ENCODE measurements around the gene LSM7.
"Not testable (repeated sequence)": the region's sequence is repeated elsewhere in the genome, so short reads cannot be mapped to it uniquely, and the experiment has no call there.

The LSM7 gene

GRCh38 chr19:2355168-2356035 lies 27.0 kb upstream of the LSM7 start:
- DNase-seq (ENCODE audit: low read depth), result no peak

GRCh38 chr19:2354670-2355069 lies 26.3 kb upstream of the LSM7 start:
- no peak for DNase-seq (ENCODE audit: low read depth)

- DNase-seq (ENCODE audit: low read depth), result no peak
Observed at GRCh38 chr19:2353887-2354592, 25.7 kb upstream of the LSM7 start.

- no peak for DNase-seq (ENCODE audit: low read depth)
Observed at GRCh38 chr19:2353159-2353886, 24.9 kb upstream of the LSM7 start.

GRCh38 chr19:2352121-2352520 lies 23.7 kb upstream of the LSM7 start:
- DNase-seq (ENCODE audit: low read depth), result no peak

- DNase-seq (ENCODE audit: low read depth), result no peak
Observed at GRCh38 chr19:2351591-2351990, 23.2 kb upstream of the LSM7 start.

- no peak for DNase-seq (ENCODE audit: low read depth)
Observed at GRCh38 chr19:2350656-2351055, 22.3 kb upstream of the LSM7 start.

- DNase-seq (ENCODE audit: low read depth), result not testable (repeated sequence)
Observed at GRCh38 chr19:2349818-2350217, 21.4 kb upstream of the LSM7 start.

GRCh38 chr19:2345794-2346663 lies 17.6 kb upstream of the LSM7 start:
- no peak for DNase-seq (ENCODE audit: low read depth)

GRCh38 chr19:2345076-2345475 lies 16.7 kb upstream of the LSM7 start:
- no peak for DNase-seq (ENCODE audit: low read depth)

GRCh38 chr19:2344381-2344870 lies 16.0 kb upstream of the LSM7 start:
- DNase-seq (ENCODE audit: low read depth), result no peak

- DNase-seq (ENCODE audit: low read depth), result no peak
Observed at GRCh38 chr19:2343289-2343982, 15.1 kb upstream of the LSM7 start.

GRCh38 chr19:2342656-2343288 lies 14.4 kb upstream of the LSM7 start:
- DNase-seq (ENCODE audit: low read depth), result no peak

- DNase-seq (ENCODE audit: low read depth), result no peak
Observed at GRCh38 chr19:2341982-2342381, 13.6 kb upstream of the LSM7 start.

- no peak for DNase-seq (ENCODE audit: low read depth)
Observed at GRCh38 chr19:2341244-2341751, 12.9 kb upstream of the LSM7 start.

GRCh38 chr19:2340496-2341243 lies 12.3 kb upstream of the LSM7 start:
- no peak for DNase-seq (ENCODE audit: low read depth)

GRCh38 chr19:2339644-2340310 lies 11.4 kb upstream of the LSM7 start:
- no peak for DNase-seq (ENCODE audit: low read depth)

GRCh38 chr19:2338751-2339643 lies 10.6 kb upstream of the LSM7 start:
- no peak for DNase-seq (ENCODE audit: low read depth)
